Middle frontal gyrus (tissue), 1 donor: ENCODE data around the gene CAMTA1.
"Not testable (repeated sequence)": the region's sequence is repeated elsewhere in the genome, so short reads cannot be mapped to it uniquely, and the experiment has no call there.

Experiments
- DNase-seq: peaks from one replicate; pipeline ENCODE4 v3.0.0-alpha.2; 2015; ENCODE audit warnings: low spot score; ENCODE audit errors: extremely low spot score

Gene CAMTA1

GRCh38 chr1:7403265-7404045, 618.2 kb downstream of the CAMTA1 start:
- DNase-seq, result no peak

GRCh38 chr1:7404046-7404742, 618.9 kb downstream of the CAMTA1 start:
- DNase-seq, result no peak

- no peak for DNase-seq
Observed at GRCh38 chr1:7405844-7406500, 620.7 kb downstream of the CAMTA1 start.

GRCh38 chr1:7406641-7407543, 621.6 kb downstream of the CAMTA1 start:
- no peak for DNase-seq

DNA sequence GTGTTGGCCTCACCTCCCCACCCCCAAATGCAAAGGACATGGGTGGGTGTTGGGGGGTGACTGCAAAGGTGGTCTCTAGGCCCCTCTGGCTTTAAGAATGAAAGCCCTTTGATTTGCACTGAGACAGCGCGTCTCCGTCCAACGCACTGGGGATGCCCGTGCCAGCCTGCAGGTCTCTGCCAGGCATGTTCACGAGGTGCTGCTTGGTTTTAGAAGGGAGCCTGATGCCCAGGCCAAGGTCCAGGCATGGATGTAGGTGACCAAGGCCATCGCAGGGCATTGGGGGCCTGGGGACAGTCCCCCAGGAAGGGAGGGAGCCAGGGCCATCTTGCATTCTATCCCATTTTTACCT, 622.3 kb downstream of the CAMTA1 start:
- DNase-seq, result no peak

DNA sequence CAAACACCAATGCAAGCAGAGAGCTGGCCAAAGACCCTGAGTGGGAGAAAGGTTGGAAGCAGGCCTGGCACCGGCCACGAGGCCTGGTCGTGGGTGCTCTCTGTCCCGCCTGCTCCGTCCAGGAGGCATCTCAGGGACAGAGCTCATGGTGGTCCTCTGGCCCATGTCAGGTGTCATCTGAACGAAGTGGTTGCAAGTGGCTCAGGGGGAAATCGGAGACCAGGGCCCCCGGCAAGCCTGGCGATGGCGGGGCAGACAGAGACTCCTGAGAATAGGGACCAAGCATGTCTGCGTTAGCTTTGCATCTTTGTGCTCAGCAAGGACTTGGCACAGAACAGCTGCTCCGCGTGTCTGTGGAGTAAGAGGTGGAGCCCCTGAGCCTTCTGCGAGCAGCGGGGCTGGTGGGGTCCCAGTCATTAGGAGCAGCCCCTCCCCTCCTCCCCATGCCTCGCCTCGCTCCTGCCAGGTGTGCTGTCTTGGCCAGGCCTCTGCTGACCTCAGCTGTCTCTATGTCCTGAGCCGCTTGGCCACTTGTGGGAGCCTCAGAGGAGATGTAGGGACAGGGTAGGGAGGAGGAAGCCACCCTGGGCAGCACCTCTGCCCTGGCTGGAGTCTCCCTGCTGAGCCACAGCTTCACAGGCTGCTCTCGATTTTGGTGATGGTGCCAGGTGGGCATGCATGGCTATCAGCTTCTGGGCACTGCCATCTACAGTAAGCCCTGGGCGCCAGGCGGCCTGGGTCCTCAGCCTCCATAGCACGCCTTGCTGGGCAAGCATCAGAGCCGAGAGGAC, 622.9 kb downstream of the CAMTA1 start:
- no peak for DNase-seq

DNA sequence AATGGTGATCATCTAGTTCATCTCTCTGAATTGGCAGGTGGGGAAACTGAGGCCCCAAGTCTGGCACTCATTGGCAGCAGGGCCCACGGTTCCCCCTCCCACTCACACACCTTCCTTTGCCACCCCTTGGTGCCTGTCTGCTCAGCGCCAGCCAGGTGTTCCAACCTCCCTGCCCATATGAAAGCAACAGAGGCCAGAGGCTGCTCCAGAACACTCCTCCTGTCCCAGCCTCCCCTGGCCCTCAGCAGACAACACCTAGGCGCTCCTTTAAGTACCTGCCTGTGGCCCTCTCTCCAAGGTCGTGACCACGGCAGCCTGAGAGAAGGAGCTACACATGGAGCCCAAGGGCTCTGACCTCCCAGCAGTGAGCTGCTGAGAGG, 623.5 kb downstream of the CAMTA1 start:
- DNase-seq, result no peak

DNA sequence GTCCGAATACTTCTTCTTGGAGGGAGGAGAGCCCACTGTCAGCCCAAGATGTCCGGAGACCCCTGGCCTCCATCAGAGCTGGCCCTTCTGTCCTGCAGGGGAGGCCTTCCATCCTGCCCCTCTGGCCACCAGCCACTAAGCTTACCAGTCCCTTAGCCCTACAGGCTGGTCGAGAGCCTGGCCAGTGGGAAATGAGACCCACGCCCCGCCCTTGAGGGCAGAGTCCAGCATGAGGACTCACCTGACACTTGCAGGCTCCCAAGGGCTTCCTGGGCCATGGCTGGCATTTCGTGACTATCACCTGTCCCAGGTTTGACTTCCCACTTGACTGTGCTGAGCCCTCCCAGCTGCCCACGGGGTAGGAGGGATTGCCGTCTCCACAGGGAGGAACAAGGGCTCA, 624.0 kb downstream of the CAMTA1 start:
- no peak for DNase-seq

GRCh38 chr1:7410156-7410555, 624.9 kb downstream of the CAMTA1 start:
- no peak for DNase-seq

DNA sequence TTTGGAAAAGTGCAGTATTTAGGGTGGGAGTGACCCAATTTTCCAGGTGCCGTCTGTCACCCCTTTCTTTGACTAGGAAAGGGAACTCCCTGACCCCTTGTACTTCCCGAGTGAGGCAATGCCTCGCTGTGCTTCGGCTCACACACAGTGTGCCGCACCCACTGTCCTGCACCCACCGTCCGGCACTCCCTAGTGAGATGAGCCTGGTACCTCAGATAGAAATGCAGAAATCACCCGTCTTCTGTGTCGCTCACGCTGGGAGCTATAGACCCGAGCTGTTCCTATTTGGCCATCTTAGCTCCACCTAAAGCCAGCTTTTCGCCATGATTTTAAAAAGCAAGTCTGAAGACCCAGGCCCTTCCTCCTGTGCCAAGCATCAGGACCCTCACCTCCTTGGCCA, 632.4 kb downstream of the CAMTA1 start:
- DNase-seq, result not testable (repeated sequence)

DNA sequence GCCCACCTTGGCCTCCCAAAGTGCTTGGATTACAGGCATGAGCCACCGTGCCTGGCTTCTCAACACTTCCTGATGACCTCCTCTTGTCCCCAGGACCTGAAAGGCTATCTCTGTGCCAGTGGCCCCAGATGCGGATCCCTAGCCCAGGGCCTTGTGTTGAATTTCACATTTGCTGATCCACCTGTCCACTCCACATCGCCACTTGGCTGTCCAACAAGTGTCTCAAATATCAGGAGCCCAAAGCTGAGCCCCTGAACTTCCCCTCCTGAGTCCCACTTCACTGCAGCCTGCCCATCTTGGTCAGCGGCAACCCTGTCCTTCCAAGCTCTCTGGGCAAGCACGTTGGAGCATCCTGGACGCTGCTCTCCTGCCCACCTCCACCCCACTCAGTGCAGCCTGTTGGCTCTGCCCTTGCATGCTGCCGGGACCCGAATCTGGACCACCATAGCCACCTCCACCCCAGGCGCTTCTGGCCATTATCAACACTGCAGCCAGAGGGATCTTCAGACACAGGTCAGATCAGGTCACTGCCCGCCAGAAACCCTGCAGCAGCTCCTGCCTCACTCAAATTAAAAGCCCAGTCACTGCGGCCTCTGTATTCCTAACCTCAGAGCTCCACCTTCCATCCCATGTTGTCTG, 633.3 kb downstream of the CAMTA1 start:
- no peak for DNase-seq

DNA sequence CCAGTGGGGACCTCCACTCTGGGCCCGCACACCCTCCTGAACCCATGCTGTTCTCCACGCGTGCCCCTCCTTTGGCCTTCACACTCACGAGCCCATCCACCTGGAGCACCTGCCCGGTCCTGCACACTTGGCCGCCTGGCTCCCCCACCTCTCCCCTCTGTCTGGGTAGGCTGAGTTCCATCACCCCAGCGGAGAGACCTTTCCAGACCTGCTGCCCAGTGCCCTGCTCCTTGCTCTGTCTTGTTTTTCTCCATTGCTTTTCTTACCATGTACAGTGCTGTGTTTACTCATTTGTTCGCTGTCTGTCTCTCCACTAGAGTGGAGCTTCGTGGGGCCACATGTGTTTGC, 634.8 kb downstream of the CAMTA1 start:
- no peak for DNase-seq

DNA sequence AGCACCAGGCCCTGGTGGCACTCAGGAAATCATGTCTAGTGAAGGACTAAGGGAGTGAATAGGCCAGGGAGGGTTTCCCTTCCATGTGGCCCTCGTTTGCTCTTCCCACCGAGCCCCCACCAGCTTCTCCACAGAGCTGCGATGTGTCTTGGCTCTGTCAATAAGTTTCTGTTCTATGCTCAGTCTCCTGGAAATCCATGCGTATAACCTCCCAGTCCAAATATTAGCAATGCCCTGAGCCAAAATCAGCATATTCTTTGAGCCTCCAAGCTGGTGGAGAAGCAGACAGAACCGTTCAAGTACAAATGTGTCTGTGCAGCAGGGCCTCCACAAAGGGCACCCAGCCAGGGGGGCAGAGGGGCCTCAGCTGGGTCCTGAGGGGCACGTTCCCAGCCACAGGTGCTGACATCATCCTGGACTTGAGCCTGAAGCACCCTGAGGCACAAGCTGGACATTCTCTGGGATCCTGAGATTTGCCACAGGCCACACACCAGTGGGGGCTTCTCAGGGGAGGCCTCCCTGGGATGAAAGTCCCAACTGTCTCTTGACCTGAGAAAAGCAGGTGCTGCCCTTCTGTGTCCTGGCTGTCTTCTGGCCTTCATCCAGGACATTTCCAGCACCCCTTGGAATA, 635.3 kb downstream of the CAMTA1 start:
- DNase-seq, result no peak

DNA sequence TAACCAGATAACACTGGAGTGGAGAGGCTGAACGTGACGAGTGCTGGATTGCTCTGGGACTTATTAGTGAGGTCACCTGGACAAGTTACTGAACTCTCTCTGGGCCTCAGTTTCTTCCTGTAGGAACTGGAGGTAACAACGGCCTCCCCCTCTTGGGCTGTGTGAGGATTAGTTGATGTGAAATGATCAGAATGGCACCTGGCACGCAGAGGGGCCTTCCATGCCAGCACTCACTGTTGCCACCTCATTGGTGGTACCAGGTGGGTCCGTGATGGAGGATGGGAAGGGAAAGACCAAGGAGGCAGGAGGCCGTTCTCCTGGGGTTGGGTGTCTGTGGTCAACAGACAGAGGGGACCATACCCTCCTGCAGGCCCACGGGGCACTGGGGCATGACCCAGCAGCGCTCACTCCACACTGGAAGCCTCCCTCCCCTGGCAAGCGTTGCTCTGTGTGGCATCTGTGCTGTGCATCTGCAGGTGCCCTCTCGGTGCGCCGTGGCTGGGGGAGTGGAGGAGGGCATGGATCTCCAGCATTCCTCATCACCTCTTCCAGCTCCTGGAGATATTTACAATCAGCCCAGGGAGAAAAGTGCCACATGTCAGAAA, 636.3 kb downstream of the CAMTA1 start:
- no peak for DNase-seq

- no peak for DNase-seq
Observed at GRCh38 chr1:7422081-7422480, 636.8 kb downstream of the CAMTA1 start.

- no peak for DNase-seq
Observed at GRCh38 chr1:7422561-7422960, 637.3 kb downstream of the CAMTA1 start.

- no peak for DNase-seq
Observed at GRCh38 chr1:7422966-7423365, 637.7 kb downstream of the CAMTA1 start.

DNA sequence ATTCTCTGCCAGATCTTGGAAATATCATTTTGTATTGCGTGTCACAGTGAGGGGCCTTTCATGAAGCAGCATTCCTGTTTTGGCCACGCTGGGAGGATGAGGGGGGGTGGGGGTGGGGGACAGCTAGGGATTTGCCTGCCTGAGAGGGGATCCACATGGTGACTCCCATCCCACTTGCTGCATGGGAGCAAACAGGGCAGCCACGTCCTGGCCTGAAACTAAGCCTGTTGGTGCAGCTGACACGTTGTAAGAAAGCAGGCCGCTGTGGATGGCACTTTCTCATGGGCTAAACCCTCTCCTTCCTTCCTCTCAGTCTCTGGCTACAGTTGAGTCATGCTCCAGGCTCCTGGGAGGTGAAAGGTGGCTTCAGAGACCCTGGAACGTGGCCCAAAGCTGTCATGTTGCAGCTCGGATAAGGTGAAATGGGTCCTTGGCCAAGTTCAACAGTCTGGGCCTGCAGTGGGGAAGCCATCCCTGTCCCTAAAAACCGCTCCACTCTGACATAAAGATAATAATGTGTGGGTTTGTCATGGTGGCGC, 639.2 kb downstream of the CAMTA1 start:
- DNase-seq, result no peak

- DNase-seq, result no peak
Observed at GRCh38 chr1:7425229-7425628, 640.0 kb downstream of the CAMTA1 start.
